T-helper 2 cell (primary cell): ENCODE measurements around the gene RGS19.
A peak's percentile ranks its signal among the peaks of the same experiment; 100 is the strongest.

Experiments
- DNase-seq, 5 experiments: peaks; one replicate each; pipeline versions ENCODE4 v3.0.0 to v3.0.0-alpha.2; 2012 to 2022

The RGS19 gene

GRCh38 chr20:64062596-64063388, 16.5 kb downstream of the RGS19 start, which contains the start of gene TCEA2:
TCEA2 (plus strand) TSS chr20:64063198; CDS start chr20:64063313, 115 bp downstream.
- DNase-seq: peak; percentile 81 to 97 (median 90)

- no peak for DNase-seq
Measured at GRCh38 chr20:64062276-64062595, 17.1 kb downstream of the RGS19 start.

- DNase-seq: no peak
Measured at GRCh38 chr20:64058536-64058935, 20.8 kb downstream of the RGS19 start.

- DNase-seq: peak; percentile 51 to 76 (median 69)
Measured at GRCh38 chr20:64057628-64058498, 21.5 kb downstream of the RGS19 start.

GRCh38 chr20:64056889-64057627, 22.3 kb downstream of the RGS19 start:
- DNase-seq: peak in 1 of 5 experiments; percentile 54

GRCh38 chr20:64056639-64056888, 22.8 kb downstream of the RGS19 start:
- DNase-seq: no peak

- DNase-seq: no peak
Measured at GRCh38 chr20:64055893-64056638, 23.3 kb downstream of the RGS19 start.

GRCh38 chr20:64055396-64055892, 23.9 kb downstream of the RGS19 start:
- DNase-seq: no peak

- no peak for DNase-seq
Measured at GRCh38 chr20:64053841-64054661, 25.3 kb downstream of the RGS19 start.

GRCh38 chr20:64052987-64053840, 26.1 kb downstream of the RGS19 start:
- no peak for DNase-seq

- no peak for DNase-seq
Measured at GRCh38 chr20:64052326-64052722, 27.0 kb downstream of the RGS19 start.

GRCh38 chr20:64051561-64052325, 27.6 kb downstream of the RGS19 start:
- no peak for DNase-seq

- no peak for DNase-seq
Measured at GRCh38 chr20:64051033-64051452, 28.3 kb downstream of the RGS19 start.

GRCh38 chr20:64050261-64051032, 28.9 kb downstream of the RGS19 start:
- no peak for DNase-seq

GRCh38 chr20:64049878-64050260, 29.4 kb downstream of the RGS19 start:
- DNase-seq: no peak

- peak in 1 of 5 experiments; percentile 62 for DNase-seq
Measured at GRCh38 chr20:64049060-64049877, 30.0 kb downstream of the RGS19 start, which contains the start of gene SOX18. SOX18 (minus strand) TSS chr20:64049639; CDS start chr20:64049516, 123 bp downstream.

GRCh38 chr20:64048402-64049044, 30.8 kb downstream of the RGS19 start:
- DNase-seq: no peak
